ENCODE measurements around the gene GBX1. TPM values are rescaled to one million over a fixed set of nuclear protein-coding genes. Genes with fewer than 3 reads are reported as not detected.

The GBX1 gene
- total and polyA plus RNA-seq, 2 of the 4 experiments (the other 2 are of a cell fraction) = not detected

DNA sequence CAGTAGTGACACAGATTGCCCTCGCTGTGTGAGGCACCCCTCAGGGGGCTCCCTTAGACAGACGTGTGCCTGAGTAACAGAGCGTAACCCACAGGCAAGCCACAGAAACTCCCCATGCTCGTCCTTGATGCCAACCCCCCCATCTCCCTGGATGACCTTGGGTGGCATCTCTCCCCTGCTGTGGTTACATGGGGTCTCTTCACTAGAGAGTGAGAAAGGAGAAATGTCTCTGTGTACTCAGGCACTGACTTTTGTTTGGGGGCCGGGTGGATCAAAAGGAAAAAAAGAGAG is 20.7 kb upstream of the GBX1 start:
- Histone ChIP-seq H4K91ac (ENCODE audit: insufficient read depth, low read depth, low read length) (no peak overlapping the region), H2BK15ac (ENCODE audit: low read depth, low read length) (no peak overlapping the region), H3K27ac (ENCODE audit: insufficient read depth, low read length) (no peak overlapping the region), H2BK5ac (ENCODE audit: low read depth, low read length, poor library complexity, severe bottlenecking) (no peak overlapping the region), H3K9ac (ENCODE audit: low read depth, low read length) (no peak overlapping the region), H2AK9ac (replicated peaks; ENCODE audit: low read depth, low read length, poor library complexity) (no peak overlapping the region), H3K9me3 (ENCODE audit: control insufficient read depth, insufficient read depth, low read length) (no peaks in the 10 kb centered on the region), H3K4me3 (ENCODE audit: insufficient read depth, low read depth, low read length) (no peak overlapping the region), H3K14ac (replicated peaks; ENCODE audit: low read depth, low read length) (no peak overlapping the region), H3K79me1 (ENCODE audit: low read depth in 1 of 2, low read length in 2 of 2) (no peaks in the 10 kb centered on the region), H4K5ac (ENCODE audit: low read depth, low read length) (no peak overlapping the region), H3K4me2 (ENCODE audit: low read depth, low read length) (no peak overlapping the region), H3K4me1 (ENCODE audit: control insufficient read depth, insufficient read depth, low read length) (no peaks in the 10 kb centered on the region), H3K18ac (ENCODE audit: low read depth, low read length) (no peak overlapping the region), H2BK20ac (ENCODE audit: low read depth, low read length) (no peak overlapping the region), H3K23ac (ENCODE audit: low read depth, low read length) (no peak overlapping the region), H4K20me1 (ENCODE audit: insufficient read depth, low read length) (no peaks in the 10 kb centered on the region), H2AFZ (replicated peaks; ENCODE audit: low read length, poor library complexity) (no peak overlapping the region), H4K8ac (ENCODE audit: low read depth in 2 of 2, low read length in 2 of 2) (no peak overlapping the region), H3K56ac (ENCODE audit: extremely low read depth, insufficient read depth, low read length) (no peak overlapping the region), H2BK120ac (ENCODE audit: low read depth, low read length) (no peak overlapping the region), H3K36me3 (ENCODE audit: control insufficient read depth, insufficient read depth, low read length) (no peaks in the 10 kb centered on the region), H3K4ac (ENCODE audit: low read depth, low read length) (no peak overlapping the region), H3K27me3 (ENCODE audit: control insufficient read depth, insufficient read depth, low read length) (peaks cover 71% of the 10 kb centered on the region), H3K9me1 (ENCODE audit: insufficient read depth, low read length) (no peaks in the 10 kb centered on the region), H2AK5ac (ENCODE audit: low read depth, low read length) (no peak overlapping the region)
- ChIA-PET CTCF (no interaction called here), POLR2A (ENCODE audit: unreplicated experiment) (no interaction called here)
- DNase-seq (no peak), ATAC-seq (ENCODE audit: low read depth) (no peak)
- intact Hi-C loops (cut with micrococcal nuclease) (no loop called here), dilution Hi-C loops (cut with HindIII; ENCODE audit: low sequenced_read_pairs, unreplicated experiment) (no loop called here), in situ Hi-C loops (cut with MboI; ENCODE audit: low sequenced_read_pairs) (no loop called here)
- no peak for TF ChIP-seq MAFK (IDR thresholded peaks at IDR 0.05; ENCODE audit: low read depth, low read length)
- TF ChIP-seq MXI1 (IDR thresholded peaks at IDR 0.05; ENCODE audit: borderline replicate concordance, low read depth, low read length) = no peak
- TF ChIP-seq FOS (IDR thresholded peaks at IDR 0.05; ENCODE audit: low read depth, low read length) = no peak
- TF ChIP-seq MAZ (IDR thresholded peaks at IDR 0.05; ENCODE audit: borderline replicate concordance, low read depth, low read length) = no peak
- TF ChIP-seq RCOR1 (IDR thresholded peaks at IDR 0.05; ENCODE audit: insufficient replicate concordance, low read length) = no peak
- no peak for TF ChIP-seq POLR2A (IDR thresholded peaks at IDR 0.05; ENCODE audit: low read depth, low read length)
- no peak for TF ChIP-seq BHLHE40 (IDR thresholded peaks at IDR 0.05; ENCODE audit: low read depth, low read length)
- no peak for TF ChIP-seq SMC3 (IDR thresholded peaks at IDR 0.05; ENCODE audit: low read depth, low read length)
- TF ChIP-seq, protein P1, sequence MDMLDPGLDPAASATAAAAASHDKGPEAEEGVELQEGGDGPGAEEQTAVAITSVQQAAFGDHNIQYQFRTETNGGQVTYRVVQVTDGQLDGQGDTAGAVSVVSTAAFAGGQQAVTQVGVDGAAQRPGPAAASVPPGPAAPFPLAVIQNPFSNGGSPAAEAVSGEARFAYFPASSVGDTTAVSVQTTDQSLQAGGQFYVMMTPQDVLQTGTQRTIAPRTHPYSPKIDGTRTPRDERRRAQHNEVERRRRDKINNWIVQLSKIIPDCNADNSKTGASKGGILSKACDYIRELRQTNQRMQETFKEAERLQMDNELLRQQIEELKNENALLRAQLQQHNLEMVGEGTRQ (IDR thresholded peaks at IDR 0.05; ENCODE audit: low read depth, low read length) = no peak
- TF ChIP-seq CHD1 (IDR thresholded peaks at IDR 0.05; ENCODE audit: low read depth, low read length) = no peak
- TF ChIP-seq, protein P2, sequence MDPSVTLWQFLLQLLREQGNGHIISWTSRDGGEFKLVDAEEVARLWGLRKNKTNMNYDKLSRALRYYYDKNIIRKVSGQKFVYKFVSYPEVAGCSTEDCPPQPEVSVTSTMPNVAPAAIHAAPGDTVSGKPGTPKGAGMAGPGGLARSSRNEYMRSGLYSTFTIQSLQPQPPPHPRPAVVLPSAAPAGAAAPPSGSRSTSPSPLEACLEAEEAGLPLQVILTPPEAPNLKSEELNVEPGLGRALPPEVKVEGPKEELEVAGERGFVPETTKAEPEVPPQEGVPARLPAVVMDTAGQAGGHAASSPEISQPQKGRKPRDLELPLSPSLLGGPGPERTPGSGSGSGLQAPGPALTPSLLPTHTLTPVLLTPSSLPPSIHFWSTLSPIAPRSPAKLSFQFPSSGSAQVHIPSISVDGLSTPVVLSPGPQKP (IDR thresholded peaks at IDR 0.05; ENCODE audit: borderline replicate concordance, low read depth, low read length) = no peak
- TF ChIP-seq CEBPB (IDR thresholded peaks at IDR 0.05; ENCODE audit: low read depth, low read length) = no peak
- TF ChIP-seq, protein P3, sequence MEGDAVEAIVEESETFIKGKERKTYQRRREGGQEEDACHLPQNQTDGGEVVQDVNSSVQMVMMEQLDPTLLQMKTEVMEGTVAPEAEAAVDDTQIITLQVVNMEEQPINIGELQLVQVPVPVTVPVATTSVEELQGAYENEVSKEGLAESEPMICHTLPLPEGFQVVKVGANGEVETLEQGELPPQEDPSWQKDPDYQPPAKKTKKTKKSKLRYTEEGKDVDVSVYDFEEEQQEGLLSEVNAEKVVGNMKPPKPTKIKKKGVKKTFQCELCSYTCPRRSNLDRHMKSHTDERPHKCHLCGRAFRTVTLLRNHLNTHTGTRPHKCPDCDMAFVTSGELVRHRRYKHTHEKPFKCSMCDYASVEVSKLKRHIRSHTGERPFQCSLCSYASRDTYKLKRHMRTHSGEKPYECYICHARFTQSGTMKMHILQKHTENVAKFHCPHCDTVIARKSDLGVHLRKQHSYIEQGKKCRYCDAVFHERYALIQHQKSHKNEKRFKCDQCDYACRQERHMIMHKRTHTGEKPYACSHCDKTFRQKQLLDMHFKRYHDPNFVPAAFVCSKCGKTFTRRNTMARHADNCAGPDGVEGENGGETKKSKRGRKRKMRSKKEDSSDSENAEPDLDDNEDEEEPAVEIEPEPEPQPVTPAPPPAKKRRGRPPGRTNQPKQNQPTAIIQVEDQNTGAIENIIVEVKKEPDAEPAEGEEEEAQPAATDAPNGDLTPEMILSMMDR (conservative IDR thresholded peaks at IDR 0.05; ENCODE audit: low read depth, low read length) = no peak
- TF ChIP-seq RFX5 (IDR thresholded peaks at IDR 0.05; ENCODE audit: low read depth, low read length) = no peak
- TF ChIP-seq NFE2L2 (IDR thresholded peaks at IDR 0.05; ENCODE audit: low read depth, low read length) = no peak
- TF ChIP-seq RAD21 (IDR thresholded peaks at IDR 0.05; ENCODE audit: low read length) = no peak
- no TSS peak for BruUV-seq (replicated peaks)
- no CpG with 5 or more reads among the region's 5 CpGs for WGBS, 2 experiments (ENCODE audit: extremely low coverage in 2 of 2, insufficient read length in 1 of 2)
